HepG2 (cell line): Measurements from ENCODE around the gene MIDN. TPM values are rescaled to one million over a fixed set of nuclear protein-coding genes. Genes with fewer than 3 reads are reported as not detected.

Source experiments
- AHDC1 ChIP-seq: sonication (generic); formaldehyde crosslinking; IDR thresholded peaks from 2 replicates; pipeline ENCODE4 v1.5.1; 2020; ENCODE audit warnings: mild to moderate bottlenecking, missing genetic modification reagents, borderline replicate concordance
- HNRNPK ChIP-seq: fragments of 200-400 bp; formaldehyde crosslinking; IDR thresholded peaks from 2 replicates; pipeline ENCODE4 v1.6.1; 2018; ENCODE audit warnings: low read length, low read depth, moderate library complexity, mild to moderate bottlenecking; ENCODE audit not compliant: poor library complexity, severe bottlenecking
- HOXA5 ChIP-seq: sonication (generic); formaldehyde crosslinking; IDR thresholded peaks from 2 replicates; pipeline ENCODE4 v1.4.0; 2020; ENCODE audit warnings: missing genetic modification reagents
- IRF2 ChIP-seq: IDR thresholded peaks from 2 replicates; pipeline ENCODE4 v1.6.1; 2018; ENCODE audit warnings: missing genetic modification reagents, missing compliant biosample characterization
- JARID2 ChIP-seq: sonication (generic); formaldehyde crosslinking; IDR thresholded peaks from 2 replicates; pipeline ENCODE4 v1.8.1; 2023; ENCODE audit warnings: missing genetic modification reagents, inconsistent platforms; ENCODE audit not compliant: insufficient replicate concordance
- KAT8 ChIP-seq: IDR thresholded peaks from 2 replicates; pipeline ENCODE4 v1.6.1; 2016; ENCODE audit warnings: missing genetic modification reagents, missing compliant biosample characterization
- KLF16 ChIP-seq, 2 experiments: sonication (generic) in 1 of 2; formaldehyde crosslinking in 1 of 2; IDR thresholded peaks; 2 replicates each; pipeline versions ENCODE4 v1.6.1 to v1.8.0; 2016 to 2023; ENCODE audit warnings: missing genetic modification reagents in 2 of 2, missing compliant biosample characterization in 1 of 2
- MIXL1 ChIP-seq: IDR thresholded peaks from 2 replicates; pipeline ENCODE4 v1.6.1; 2016
- MXD4 ChIP-seq: IDR thresholded peaks from 2 replicates; pipeline ENCODE4 v1.6.1; 2016; ENCODE audit warnings: mild to moderate bottlenecking, missing biosample characterization, missing genetic modification reagents
- NFKB2 ChIP-seq: sonication (generic); formaldehyde crosslinking; IDR thresholded peaks from 2 replicates; pipeline ENCODE4 v1.4.0; 2020; ENCODE audit warnings: missing genetic modification reagents, borderline replicate concordance
- PITX1 ChIP-seq: sonication (generic); formaldehyde crosslinking; IDR thresholded peaks from 2 replicates; pipeline ENCODE4 v1.5.1; 2020; ENCODE audit warnings: mild to moderate bottlenecking, missing genetic modification reagents
- SOX5 ChIP-seq: IDR thresholded peaks from 2 replicates; pipeline ENCODE4 v1.6.1; 2016; ENCODE audit warnings: borderline replicate concordance
- UBTF ChIP-seq: sonication (generic); formaldehyde crosslinking; IDR thresholded peaks from 2 replicates; pipeline ENCODE4 v1.4.0; 2020; ENCODE audit warnings: mild to moderate bottlenecking, missing genetic modification reagents
- ZNF543 ChIP-seq: sonication (generic); formaldehyde crosslinking; IDR thresholded peaks from 2 replicates; pipeline ENCODE4 v1.4.0; 2020; ENCODE audit warnings: mild to moderate bottlenecking, missing genetic modification reagents
- ZNF574 ChIP-seq: sonication (generic); formaldehyde crosslinking; IDR thresholded peaks from 2 replicates; pipeline ENCODE4 v1.4.0; 2020; ENCODE audit warnings: missing genetic modification reagents
- ZNF788 ChIP-seq: sonication (generic); formaldehyde crosslinking; IDR thresholded peaks from 2 replicates; pipeline ENCODE4 v1.5.0; 2020; ENCODE audit warnings: mild to moderate bottlenecking, missing genetic modification reagents, borderline replicate concordance
- polyA plus RNA-seq, 8 experiments: library from polyadenylated mRNA; depleted of rRNA in 3 of 8; stranded (reverse) in 7 of 8; unstranded in 1 of 8; fragments of >200 nt; fragmentation: Illumina TruSeq in 4 of 8; extraction: Trizol in 4 of 8; gene quantifications; 2 replicates each; pipeline versions ENCODE4 v1.2.1 to v1.2.3, GENCODE V29; 2011 to 2016; ENCODE audit warnings: low read depth in 4 of 8, missing spikeins in 1 of 8, mixed read lengths in 1 of 8; ENCODE audit not compliant: insufficient read depth in 1 of 8
- total RNA-seq, 5 experiments: library from RNA; depleted of rRNA; stranded (reverse); fragments of >200 nt; fragmentation: Illumina TruSeq; extraction: Trizol; gene quantifications; 2 replicates each; pipeline ENCODE4 v1.2.3, GENCODE V29; 2016; ENCODE audit warnings: low read depth in 1 of 5
- TF ChIP-seq, protein P1 (sequence below): sonication (generic); formaldehyde crosslinking; IDR thresholded peaks from 2 replicates; pipeline ENCODE4 v1.4.0; 2020; ENCODE audit warnings: missing genetic modification reagents

MIDN gene
- total and polyA plus RNA-seq, 2 of the 13 experiments (the other 11 are each of a cell fraction or from before 2014, with no cell fraction given) = 8.4 to 18.0 TPM

DNA sequence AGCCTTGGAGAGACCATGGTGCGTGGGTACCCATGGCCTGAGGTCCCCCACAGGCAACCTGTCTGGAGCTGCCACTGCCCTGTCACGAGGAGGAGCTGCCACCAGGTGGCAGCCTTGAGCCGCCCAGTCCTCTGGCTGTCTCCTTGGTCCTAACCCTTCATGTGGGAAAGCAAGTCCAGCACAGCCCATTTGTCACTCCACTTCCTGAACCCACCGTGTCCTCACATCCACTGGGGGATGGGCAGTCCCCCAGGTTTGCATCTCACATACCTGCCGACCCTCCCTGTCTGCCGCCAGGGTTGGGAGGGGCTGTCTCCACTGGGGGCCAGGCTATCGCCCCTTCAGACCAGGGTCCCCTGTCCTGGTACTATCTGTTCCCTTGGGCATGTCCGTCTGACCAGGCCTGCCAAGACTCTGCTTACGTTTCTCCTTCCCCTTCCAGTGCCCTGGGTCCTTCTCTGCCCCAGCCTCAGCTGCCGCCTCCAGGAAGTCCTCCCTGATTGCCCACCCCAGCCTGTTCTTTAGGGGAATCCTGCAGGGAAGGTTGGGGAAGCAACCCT lies 31.5 kb downstream of the MIDN start (continued):
- TF ChIP-seq UBTF (CRISPR knock-in tag) (peak; percentile 35; the same call in 1 of the 2 replicates), HOXA5 (CRISPR knock-in tag) (no peak), ZNF788 (peak; percentile 58; the same call in 1 of the 2 replicates), ZNF543 (no peak), SOX5 (CRISPR knock-in tag) (0 out of 2 replicates have a peak, but pooled peaks have one; percentile 28), JARID2 (CRISPR knock-in tag) (peak; percentile 73), KAT8 (CRISPR knock-in tag) (0 out of 2 replicates have a peak, but pooled peaks have one; percentile 44), MXD4 (CRISPR knock-in tag) (peak; percentile 76; the same call in 1 of the 2 replicates), ZNF574 (CRISPR knock-in tag) (peak; percentile 29; the same call in 1 of the 2 replicates), AHDC1 (CRISPR knock-in tag) (no peak), NFKB2 (CRISPR knock-in tag) (peak; percentile 37; the same call in 1 of the 2 replicates), HNRNPK (no peak), IRF2 (CRISPR knock-in tag) (peak; percentile 54; the same call in 1 of the 2 replicates), MIXL1 (CRISPR knock-in tag) (peak; percentile 55; the same call in 1 of the 2 replicates), PITX1 (no peak), KLF16 (CRISPR knock-in tag; IDR thresholded peaks at IDR 0.05) (no peak)
- TF ChIP-seq, protein P1, sequence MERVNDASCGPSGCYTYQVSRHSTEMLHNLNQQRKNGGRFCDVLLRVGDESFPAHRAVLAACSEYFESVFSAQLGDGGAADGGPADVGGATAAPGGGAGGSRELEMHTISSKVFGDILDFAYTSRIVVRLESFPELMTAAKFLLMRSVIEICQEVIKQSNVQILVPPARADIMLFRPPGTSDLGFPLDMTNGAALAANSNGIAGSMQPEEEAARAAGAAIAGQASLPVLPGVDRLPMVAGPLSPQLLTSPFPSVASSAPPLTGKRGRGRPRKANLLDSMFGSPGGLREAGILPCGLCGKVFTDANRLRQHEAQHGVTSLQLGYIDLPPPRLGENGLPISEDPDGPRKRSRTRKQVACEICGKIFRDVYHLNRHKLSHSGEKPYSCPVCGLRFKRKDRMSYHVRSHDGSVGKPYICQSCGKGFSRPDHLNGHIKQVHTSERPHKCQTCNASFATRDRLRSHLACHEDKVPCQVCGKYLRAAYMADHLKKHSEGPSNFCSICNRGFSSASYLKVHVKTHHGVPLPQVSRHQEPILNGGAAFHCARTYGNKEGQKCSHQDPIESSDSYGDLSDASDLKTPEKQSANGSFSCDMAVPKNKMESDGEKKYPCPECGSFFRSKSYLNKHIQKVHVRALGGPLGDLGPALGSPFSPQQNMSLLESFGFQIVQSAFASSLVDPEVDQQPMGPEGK = peak; percentile 57; the same call in 1 of the 2 replicates
